Measurements from ENCODE around the gene UNC5C. TPM values are rescaled to one million over a fixed set of nuclear protein-coding genes. Genes with fewer than 3 reads are reported as not detected.
A peak's percentile ranks its signal among the peaks of the same experiment; 100 is the strongest.

The UNC5C gene
- total RNA-seq, 1 experiment from 2014 or later: not detected

DNA sequence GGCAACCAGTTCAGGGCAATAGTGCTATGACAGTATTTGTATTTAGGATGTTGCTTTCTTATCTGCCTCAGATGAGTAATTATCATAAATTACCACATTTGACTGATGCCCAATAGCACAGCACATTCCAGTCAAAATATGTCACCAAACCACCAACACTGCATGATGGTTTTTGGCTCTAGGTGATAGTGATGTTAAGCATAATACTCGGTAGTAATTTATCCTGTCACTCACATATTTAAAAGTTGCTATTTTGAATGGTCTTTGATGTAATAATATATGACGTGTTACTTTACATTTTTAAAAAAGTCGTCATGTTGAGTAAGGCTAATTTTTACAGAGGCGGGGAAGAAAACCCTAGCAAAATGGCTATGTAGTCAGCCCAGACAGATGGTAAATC, 42.5 kb downstream of the UNC5C start:
- DNase-seq (ENCODE audit: unreplicated experiment): peak; percentile 32
- H3K27me3 Mint-ChIP-seq (ENCODE audit: insufficient read depth, unreplicated experiment): no peaks in the 10 kb centered on the region
- no peak overlapping the region for H3K27ac Mint-ChIP-seq (ENCODE audit: low read depth, unreplicated experiment)
- no peak for TF ChIP-seq CTCF (IDR thresholded peaks at IDR 0.05; ENCODE audit: unreplicated experiment)
- no peak overlapping the region for H3K4me3 Mint-ChIP-seq (ENCODE audit: unreplicated experiment)
- no peaks in the 10 kb centered on the region for H3K9me3 Mint-ChIP-seq (ENCODE audit: unreplicated experiment)
- no TSS peak for BruUV-seq (replicated peaks)
- intact Hi-C loops (cut with micrococcal nuclease): no loop called here
- ChIA-PET POLR2A (no interaction called here), CTCF (no interaction called here)
- H3K36me3 Mint-ChIP-seq (ENCODE audit: insufficient read depth, unreplicated experiment): no peaks in the 10 kb centered on the region
- peaks cover 17% of the 10 kb centered on the region for H3K4me1 Mint-ChIP-seq (ENCODE audit: insufficient read depth, unreplicated experiment)

GRCh38 chr4:95505799-95506198, 43.0 kb downstream of the UNC5C start:
- peaks cover 13% of the 10 kb centered on the region for H3K4me1 Mint-ChIP-seq (ENCODE audit: insufficient read depth, unreplicated experiment)
- ChIA-PET POLR2A (no interaction called here), CTCF (no interaction called here)
- TF ChIP-seq CTCF (IDR thresholded peaks at IDR 0.05; ENCODE audit: unreplicated experiment): no peak
- no peaks in the 10 kb centered on the region for H3K36me3 Mint-ChIP-seq (ENCODE audit: insufficient read depth, unreplicated experiment)
- DNase-seq (ENCODE audit: unreplicated experiment): no peak
- H3K27ac Mint-ChIP-seq (ENCODE audit: low read depth, unreplicated experiment): no peak overlapping the region
- intact Hi-C loops (cut with micrococcal nuclease): no loop called here
- no peak overlapping the region for H3K4me3 Mint-ChIP-seq (ENCODE audit: unreplicated experiment)
- no peaks in the 10 kb centered on the region for H3K27me3 Mint-ChIP-seq (ENCODE audit: insufficient read depth, unreplicated experiment)
- BruUV-seq (replicated peaks): no TSS peak
- no peaks in the 10 kb centered on the region for H3K9me3 Mint-ChIP-seq (ENCODE audit: unreplicated experiment)

- H3K27me3 Mint-ChIP-seq (ENCODE audit: insufficient read depth, unreplicated experiment): no peaks in the 10 kb centered on the region
- no peaks in the 10 kb centered on the region for H3K9me3 Mint-ChIP-seq (ENCODE audit: unreplicated experiment)
- ChIA-PET CTCF (no interaction called here), POLR2A (no interaction called here)
- no peak overlapping the region for H3K4me3 Mint-ChIP-seq (ENCODE audit: unreplicated experiment)
- no peak overlapping the region for H3K27ac Mint-ChIP-seq (ENCODE audit: low read depth, unreplicated experiment)
- no peaks in the 10 kb centered on the region for H3K36me3 Mint-ChIP-seq (ENCODE audit: insufficient read depth, unreplicated experiment)
- no TSS peak for BruUV-seq (replicated peaks)
- peaks cover 11% of the 10 kb centered on the region for H3K4me1 Mint-ChIP-seq (ENCODE audit: insufficient read depth, unreplicated experiment)
- DNase-seq (ENCODE audit: unreplicated experiment): peak; percentile 27
- no peak for TF ChIP-seq CTCF (IDR thresholded peaks at IDR 0.05; ENCODE audit: unreplicated experiment)
- intact Hi-C loops (cut with micrococcal nuclease): no loop called here
Observed at GRCh38 chr4:95505151-95505550, 43.6 kb downstream of the UNC5C start.

DNA sequence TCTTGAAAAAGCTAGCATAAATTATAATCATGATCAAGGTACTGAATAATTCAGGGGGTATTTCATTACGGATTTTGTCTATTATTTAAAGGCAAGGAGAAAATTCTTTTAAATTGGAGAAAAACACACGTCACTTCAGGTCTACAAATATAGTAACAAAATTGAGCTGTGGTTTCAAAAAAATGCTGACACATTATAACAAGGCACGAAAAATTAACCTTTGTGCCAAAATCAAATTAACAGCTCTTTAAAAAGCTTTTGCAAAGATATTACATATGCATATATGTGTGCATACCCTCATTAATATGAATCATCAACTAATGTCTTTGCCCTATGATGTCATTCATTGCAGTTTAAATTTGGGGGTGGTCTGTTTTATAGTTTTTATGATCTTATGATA, 44.3 kb downstream of the UNC5C start:
- BruUV-seq (replicated peaks): no TSS peak
- no peak for TF ChIP-seq CTCF (IDR thresholded peaks at IDR 0.05; ENCODE audit: unreplicated experiment)
- H3K27me3 Mint-ChIP-seq (ENCODE audit: insufficient read depth, unreplicated experiment): no peaks in the 10 kb centered on the region
- H3K4me1 Mint-ChIP-seq (ENCODE audit: insufficient read depth, unreplicated experiment): peaks cover 11% of the 10 kb centered on the region
- H3K27ac Mint-ChIP-seq (ENCODE audit: low read depth, unreplicated experiment): no peak overlapping the region
- no peaks in the 10 kb centered on the region for H3K9me3 Mint-ChIP-seq (ENCODE audit: unreplicated experiment)
- no peak for DNase-seq (ENCODE audit: unreplicated experiment)
- intact Hi-C loops (cut with micrococcal nuclease): no loop called here
- H3K36me3 Mint-ChIP-seq (ENCODE audit: insufficient read depth, unreplicated experiment): no peaks in the 10 kb centered on the region
- POLR2A ChIA-PET: no interaction called here
- H3K4me3 Mint-ChIP-seq (ENCODE audit: unreplicated experiment): no peak overlapping the region
- CTCF ChIA-PET: interaction anchor here (0.6 kb wide), 1 partner anchor 1378 kb away, joined by 3 read pairs; no protein-coding TSS in a partner anchor
